ENCODE results near the gene DLG3.
"Not testable (repeated sequence)": the region's sequence is repeated elsewhere in the genome, so short reads cannot be mapped to it uniquely, and the experiment has no call there.

Gene DLG3

DNA sequence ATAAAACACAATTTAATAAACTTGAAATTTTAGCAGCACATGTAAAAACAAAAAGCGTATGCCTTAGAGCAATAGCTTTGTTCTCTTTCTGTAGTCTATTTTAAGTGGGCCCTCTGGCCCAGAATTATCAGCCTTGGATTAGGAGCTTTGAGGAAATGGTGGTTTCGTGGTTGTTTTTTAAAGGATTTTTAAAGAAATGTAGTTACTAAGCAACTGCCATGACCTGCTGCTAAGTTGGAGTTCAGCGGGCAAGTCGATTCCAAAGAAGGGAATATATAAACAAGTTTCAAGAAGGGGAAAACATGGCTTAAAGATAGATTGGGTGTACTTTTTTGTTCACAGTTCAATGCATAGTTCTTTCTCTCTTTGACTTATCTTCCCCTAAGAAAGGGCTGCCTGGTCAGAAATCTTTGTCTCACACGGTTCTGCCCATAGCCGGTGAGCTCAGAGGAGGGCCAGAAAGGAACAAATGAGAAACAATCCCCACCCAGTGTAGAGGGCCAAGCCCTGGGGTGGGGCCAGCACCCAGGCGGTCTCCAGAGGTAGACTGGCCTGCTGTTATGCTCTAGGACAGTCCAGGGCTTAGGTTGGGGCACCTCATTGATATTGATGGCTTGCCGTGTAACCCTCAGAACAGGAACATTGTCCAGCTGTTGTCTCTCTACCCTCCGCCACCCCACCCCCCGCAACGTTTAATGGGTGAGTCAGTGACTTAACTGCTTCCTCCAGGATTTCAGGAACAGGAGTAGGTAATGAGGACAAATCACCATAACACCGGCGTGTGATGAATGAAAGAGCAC lies 32.5 kb downstream of the DLG3 start:
- peak; percentile 61 for DNase-seq (ENCODE audit: low spot score)

DNA sequence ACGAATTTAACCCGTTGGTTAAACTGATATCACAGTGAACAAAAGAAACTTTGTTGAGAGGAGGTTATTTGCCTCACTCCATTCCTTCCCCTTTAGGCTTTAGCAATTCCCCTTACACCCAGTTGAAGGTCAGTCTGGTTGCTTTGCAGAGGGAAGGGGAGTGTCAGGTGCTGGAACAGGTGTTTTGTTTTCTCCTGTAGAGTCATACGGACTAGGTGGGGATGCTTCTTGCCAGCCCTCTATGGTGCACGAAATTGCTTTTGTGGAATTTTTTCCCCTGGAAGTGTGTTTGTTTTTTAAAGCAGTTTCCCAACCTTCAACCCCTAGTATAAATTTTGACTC lies 33.1 kb downstream of the DLG3 start:
- no peak for DNase-seq (ENCODE audit: low spot score)

DNA sequence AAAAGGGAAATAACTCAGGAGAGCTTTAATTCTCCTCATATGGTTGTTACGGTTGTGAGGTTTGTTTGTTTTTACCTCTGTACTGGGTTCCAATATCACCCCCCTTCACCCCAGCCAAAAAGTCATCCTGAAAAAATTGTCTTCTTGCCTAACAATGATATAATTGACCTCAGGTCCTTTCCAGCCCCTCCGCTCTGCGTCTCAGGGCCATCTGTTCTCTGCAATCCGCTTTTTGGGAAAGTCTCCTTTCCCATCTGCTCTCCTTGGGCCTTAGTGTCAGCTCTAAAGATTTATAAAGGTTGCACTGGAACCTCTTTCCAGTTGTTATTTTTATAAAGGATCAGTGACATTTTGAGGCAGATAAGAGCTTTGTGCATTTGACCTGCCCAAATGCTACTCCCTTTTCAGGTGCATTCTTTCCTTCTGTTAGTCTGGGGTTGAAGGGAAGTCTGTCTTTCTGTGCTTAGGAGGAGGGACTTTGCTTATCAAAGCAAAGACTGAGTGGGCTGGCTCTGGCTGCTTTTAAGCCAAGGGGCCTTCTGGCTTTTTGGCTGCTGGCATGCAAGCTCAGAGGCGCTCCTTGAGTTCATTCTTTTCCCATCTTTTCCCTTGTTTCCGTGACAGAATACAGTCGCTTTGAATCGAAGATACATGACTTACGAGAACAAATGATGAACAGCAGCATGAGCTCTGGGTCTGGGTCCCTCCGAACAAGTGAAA lies 34.1 kb downstream of the DLG3 start:
- no peak for DNase-seq (ENCODE audit: low spot score)

DNA sequence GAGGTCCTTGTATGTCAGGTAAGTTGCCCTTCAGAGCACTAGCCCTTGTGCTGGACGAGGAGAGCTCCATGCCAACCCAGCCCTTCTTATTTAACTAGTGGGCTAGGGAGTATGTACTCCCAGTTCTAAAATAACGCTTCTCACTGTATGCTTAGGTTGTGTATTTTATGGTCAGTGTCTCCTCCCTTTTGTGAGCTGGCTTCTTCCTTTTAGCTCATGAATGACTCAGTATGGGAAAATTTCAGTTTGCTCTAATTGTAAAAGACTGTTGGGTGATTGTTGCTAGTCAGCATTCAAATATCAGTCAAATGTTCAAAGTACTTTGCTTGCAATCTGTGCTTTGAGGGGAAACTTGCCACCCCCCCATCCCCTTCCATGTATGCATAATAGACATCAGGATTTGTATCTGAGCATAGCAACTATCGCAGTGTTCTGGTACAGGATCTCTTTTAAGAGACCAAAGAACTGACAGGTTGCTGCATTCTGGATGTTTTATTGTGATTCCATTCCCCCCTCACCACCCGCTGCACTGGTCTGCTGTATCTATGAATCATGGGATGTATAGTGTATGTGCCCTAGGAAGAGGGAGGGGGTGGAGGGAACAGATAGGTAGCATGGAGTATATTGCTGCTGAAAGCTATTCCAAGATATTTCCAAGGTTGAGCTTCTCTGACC lies 34.7 kb downstream of the DLG3 start:
- peak; percentile 52 for DNase-seq (ENCODE audit: low spot score)

DNA sequence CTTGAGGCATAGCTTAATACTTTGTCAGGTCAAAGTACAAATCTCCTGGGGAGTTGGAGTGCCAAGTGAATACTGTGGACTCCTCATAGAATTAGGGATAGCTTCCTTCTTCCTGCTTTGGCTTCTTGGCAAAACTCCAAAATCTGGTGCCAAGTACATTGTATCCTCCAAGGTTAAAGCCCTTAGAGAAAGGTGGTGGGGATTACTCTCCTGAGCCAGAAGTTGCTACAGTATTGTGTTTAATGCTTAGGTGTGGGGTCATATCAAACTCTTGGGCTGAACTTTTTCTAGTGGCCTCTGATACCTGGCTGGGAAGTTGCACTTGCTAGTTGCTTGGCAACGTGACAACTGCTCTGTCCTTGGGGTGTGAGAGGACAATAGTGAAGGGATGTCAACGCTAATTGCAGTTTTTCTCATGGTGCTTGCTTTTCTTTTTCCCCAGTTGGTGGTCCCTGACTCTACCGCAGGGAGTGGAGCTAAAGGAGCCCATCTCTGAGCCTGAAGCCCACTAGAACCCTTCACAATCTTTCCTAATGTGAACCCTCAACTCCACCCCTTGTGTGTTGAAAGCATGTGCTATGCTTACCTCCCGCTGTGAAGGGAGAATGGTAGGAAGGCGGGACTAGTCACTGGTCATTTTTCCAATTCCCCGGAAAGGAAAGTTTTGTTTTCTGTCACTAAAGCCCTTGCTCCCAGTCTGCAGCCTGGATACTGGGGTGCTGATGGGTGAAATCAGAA lies 35.5 kb downstream of the DLG3 start:
- DNase-seq (ENCODE audit: low spot score) = no peak

DNA sequence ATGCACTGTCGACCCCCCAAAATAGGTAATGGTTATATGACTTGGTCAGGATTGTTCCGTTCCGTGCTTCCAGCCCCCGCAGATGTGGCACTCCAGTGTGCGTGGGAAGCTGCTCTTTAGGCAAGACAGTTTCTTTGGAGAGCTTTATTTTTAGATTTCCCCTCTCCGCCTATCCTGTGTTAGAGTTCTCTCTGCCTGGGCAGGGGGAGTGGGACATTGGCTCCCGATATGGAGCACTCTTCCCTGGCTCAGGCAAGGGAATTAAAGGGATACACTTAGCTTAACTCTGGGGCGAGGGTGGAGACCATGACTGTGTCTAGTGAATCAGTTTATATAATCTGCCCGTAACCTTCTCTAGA lies 36.0 kb downstream of the DLG3 start:
- no peak for DNase-seq (ENCODE audit: low spot score)

DNA sequence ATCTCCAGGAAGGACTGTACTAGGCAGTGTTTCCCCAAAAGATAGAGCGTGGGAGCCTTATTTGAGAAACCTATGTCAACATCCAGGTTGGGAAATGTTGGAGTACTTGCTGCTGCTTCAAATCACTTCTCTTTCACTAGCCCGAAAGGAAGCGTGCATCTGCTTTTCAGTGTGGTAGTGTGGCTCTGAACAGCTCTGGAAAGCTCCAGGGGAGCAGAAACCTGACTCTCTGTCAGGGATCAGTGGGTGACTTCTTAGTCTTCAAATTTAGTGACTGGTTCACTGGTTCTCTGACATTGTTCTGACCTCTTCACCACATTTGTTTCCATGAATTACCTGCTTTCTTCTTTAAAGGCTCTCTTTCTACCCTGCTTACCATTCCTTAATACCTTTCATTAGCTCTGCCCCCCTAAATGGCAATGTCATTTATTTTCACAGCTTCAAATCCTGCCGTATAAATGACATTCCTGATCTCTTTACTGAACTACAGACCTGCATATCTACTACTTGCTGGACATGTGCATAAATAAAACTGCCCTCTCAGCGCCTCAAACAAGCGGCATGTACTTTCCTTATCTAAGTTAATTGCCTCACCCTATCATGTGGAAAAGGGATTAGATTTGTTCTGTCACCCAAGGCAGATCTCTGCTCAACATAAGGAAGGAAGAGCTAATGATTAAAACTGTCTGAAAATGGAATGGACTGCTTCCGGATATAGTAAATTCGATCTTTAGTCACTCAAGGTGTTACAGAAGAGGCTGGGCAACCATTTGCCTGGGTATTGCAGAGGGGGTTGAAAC lies 37.0 kb downstream of the DLG3 start:
- DNase-seq (ENCODE audit: low spot score) = no peak

DNA sequence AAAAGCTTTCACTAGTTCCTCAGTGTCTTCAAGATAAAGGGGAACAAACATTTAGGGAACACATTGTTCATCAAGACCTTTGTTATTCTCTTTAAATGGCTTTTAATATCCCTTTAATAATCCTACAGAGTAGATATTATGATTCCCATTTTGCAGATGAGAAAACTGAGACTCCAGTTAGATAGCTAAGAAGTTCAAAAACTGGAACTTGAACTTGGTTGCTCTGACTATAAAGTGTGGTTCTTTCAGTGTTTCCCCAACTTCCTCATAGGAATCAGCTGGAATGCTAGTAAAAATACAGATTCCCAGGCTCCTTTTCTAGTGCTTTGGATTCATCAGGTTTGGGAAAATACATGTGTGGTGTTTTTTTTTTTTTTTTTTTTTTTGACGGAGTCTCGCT lies 37.7 kb downstream of the DLG3 start:
- DNase-seq (ENCODE audit: low spot score) = no peak

DNA sequence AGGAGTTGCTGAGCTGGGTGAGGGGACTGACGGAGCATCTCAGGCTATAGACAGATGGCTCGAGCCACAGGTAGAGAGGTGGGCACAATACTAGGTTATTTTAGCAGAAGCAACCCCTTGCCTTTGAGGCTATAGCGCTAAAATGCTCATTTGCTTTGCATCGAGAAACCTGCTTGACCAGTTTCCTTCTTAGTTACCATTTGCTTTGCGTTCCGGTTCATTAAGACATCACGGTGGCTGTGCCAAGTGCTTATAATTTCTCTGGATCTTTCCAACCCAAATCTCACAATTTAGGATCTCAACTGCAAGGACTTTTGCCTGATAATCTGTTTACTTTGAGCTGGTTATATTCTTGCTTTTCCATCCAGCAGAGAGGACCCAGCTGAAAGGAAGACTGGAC lies 40.8 kb downstream of the DLG3 start:
- DNase-seq (ENCODE audit: low spot score) = no peak

DNA sequence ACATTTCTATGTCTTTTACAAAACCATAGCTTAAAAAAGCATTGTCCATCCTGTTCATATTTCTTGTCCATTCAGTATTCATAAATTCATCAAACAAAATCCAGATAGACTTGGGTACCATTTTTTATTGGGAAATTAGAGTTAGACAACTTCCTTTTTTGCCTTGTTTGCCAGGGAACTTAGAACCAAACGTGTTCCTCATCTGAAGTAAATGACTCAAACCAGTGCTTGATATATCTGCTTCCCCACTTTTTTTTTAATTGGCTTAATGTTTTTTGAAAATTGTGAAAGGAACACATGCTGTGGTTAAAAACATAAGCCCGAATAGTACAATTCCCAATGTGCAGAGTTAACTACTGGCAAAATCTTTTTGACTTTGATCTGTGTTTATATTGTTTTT lies 44.2 kb downstream of the DLG3 start:
- no peak for DNase-seq (ENCODE audit: low spot score)

DNA sequence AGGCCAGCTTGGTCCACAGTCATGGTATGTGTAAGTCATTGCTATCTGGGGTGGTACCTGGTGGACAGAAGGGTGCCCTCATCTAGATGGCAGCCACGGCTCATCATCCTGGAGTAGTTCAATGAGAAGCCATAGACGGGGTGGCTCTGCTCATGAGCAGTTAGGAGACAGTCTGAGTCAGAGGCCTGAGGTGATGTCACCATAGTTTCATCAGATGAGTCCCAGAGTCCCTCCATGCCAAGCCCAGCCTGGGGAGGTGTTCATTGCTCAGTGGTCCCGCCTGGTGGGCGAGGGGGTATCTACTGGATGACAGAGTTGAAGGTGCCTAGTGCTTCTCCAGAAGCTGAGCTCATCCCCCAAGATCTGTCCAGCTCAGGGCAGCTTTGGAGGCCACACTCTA lies 49.8 kb downstream of the DLG3 start:
- no peak for DNase-seq (ENCODE audit: low spot score)

DNA sequence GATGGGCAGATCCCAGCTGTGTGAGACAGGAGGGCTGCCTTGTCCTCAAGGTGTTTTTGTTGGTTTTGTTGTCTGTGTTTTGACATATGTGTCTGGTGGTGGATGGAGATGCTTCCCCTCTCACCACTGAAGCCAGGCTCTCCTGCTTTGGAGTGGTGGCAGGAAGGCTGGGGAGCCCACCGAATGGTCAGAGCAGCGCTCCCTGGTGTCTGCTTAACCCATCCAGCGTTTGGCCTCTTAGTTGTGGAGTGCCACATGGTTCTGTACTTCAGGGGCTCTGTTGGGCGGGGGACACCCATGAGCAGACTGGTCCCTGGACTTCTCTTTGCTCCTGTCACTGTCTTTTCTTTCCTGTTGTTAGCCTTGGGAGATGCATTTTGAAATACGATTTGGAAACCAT lies 51.9 kb downstream of the DLG3 start:
- DNase-seq (ENCODE audit: low spot score) = no peak

DNA sequence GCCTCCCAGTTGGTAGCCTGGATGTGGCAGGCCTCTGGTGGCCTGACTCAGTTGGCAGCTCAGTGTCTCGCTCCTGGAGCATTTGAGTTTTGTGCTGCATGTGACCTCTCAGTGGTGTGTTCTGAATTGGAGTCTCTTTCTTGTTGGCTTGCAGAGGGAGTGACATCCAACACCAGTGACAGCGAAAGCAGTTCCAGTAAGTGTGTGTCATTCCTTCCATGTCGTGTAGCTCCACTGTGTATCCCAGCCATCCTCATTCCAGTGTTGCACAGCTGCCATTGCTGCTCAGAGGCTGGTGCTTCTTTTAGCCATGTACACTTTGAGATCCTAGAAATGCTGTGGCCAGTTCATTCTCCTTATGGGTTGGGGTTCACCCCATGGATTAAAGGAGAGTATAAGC lies 52.4 kb downstream of the DLG3 start:
- DNase-seq (ENCODE audit: low spot score) = no peak

DNA sequence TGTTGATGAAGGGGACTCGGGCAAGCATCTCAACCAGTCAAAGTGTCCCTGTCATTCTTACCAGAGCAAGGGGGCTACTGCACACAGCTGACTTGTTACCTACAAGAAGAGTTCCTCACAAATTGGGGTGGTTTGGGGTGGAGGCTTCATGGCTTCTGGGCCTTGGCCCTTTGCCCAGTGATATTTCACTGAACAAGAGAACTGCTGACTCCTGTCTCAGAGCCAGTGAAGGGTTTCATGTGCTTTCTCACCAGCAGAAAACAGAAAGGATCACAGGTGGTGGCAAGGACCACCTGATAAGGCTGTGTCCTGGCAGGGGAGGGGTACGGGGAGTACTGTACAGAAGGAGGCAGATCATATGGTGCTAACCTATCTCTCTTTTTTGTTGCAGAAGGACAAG lies 53.5 kb downstream of the DLG3 start:
- no peak for DNase-seq (ENCODE audit: low spot score)

DNA sequence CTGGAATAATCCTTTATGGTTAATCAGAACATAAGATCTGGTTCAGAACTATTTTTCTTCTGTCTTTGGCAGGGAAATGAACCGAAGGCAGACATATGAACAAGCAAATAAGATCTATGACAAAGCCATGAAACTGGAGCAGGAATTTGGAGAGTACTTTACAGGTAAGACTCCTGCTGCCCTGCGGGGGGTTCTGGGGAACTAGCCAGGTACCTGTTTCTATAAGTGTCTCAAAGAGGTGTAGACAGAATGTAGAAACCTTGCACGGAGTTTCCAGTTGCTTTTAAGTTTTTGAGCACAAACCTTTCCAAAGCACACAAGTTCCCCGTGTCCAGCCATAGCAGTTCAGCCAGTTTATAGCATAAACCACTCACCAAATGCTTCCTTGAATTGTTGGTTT lies 56.2 kb downstream of the DLG3 start:
- no peak for DNase-seq (ENCODE audit: low spot score)

DNA sequence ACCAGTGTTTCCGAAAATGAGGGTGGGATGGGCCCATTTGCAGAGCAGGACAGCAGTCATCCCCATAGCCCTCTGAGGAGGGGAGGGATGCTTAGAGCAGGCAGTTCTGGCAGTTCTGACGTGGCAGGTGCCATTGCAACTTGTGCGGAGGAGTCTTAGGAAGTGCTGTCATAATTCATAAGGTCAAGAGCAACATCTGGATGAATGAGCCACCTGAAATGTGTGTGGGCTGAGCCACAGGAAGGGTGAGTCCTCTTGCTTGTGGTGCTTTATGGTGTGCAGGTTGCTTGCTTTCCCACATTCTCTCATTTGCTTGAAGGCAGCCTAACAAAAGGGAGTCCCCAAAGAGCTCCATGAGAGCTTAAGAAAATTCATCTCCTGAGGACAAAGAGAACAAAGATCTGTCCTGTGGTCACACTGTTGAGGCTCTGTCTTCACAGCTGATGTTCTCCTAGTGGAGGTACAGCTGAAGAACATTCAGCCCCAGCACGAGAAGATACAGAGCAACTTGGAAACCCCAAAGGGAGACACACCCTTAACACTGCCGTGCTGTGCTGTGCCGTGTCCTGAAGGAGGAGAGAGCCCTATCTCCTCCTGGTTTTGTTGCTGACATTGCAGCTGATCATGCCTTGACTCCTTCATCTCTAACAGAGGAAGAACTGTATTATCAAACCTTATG lies 60.3 kb downstream of the DLG3 start:
- DNase-seq (ENCODE audit: low spot score) = no peak

DNA sequence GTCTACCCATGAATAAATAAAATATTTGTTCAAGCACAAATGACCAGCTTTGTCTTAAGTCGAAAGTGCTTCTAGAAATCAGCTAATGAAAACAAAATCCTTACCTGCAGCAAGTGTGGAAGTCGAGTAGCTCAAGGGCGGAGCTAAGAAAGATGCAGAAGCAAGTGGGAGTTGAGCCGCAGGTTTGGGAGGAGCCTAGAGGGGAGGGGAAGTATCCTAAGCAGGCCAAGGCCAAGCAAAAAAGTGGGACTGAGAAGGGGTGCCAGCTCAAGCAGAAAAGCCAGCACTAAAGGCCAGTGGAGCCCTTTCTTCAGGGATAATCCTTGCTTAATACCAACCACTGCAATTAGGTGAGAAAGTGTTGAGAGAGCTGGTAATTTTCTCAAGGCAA lies 60.8 kb downstream of the DLG3 start:
- DNase-seq (ENCODE audit: low spot score) = no peak

DNA sequence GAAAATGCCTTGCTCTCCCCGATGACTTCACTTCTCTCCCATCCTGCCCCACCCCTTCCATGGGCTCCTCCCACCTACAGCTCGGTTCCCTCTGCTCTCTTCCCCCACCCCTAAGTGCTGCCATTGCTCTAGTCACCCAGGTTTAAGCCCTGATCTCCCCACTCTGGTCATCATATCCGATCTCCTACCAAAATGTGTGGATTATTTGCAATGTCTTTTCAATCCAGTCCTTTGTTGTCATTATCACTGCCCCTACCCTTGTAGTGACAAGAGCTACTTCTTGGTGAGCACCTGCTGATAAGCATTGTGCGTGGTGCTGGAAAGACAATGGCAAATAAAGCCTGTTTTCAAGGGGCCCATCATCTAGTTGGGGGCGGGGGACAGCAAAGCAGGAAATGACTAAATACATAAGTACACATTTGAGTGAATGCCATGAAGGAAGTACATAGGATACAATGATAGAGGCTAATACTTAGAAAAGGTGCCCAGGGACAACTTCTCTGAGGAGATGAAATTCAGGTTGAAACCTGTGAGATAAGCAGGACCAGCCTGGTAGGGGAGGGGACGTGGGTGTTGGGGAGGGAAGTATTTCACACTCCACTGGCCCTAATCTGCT lies 63.8 kb downstream of the DLG3 start:
- no peak for DNase-seq (ENCODE audit: low spot score)

DNA sequence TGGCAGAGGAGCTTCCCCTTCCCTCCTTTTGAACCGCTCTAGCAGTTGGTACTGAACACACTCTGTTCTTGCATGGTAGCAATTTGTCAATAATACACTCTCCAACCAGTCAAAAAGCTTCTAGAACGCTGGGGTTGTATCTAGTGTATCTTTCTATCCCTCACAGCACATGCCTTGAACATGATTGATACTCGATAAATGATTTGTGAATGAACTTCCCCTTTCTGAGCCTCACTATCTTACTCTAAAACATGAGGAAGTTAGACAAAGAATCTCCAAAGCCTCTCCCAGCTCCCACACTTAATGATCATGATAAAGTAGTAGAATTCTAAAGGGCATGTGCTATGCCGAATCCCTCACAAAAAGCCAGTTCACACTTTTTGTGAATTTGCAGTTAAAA lies 64.4 kb downstream of the DLG3 start:
- DNase-seq (ENCODE audit: low spot score) = no peak

DNA sequence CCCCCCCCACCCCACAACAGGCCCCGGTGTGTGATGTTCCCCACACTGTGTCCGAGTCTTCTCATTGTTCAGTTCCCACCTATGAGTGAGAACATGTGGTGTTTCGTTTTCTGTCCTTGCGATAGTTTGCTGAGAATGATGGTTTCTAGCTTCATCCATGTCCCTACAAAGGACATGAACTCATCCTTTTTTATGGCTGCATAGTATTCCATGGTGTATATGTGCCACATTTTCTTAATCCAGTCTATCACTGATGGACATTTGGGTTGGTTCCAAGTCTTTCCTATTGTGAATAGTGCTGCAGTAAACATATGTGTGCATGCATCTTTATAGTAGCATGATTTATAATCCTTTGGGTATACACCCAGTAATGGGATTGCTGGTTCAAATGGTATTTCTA lies 70.6 kb downstream of the DLG3 start:
- not testable (repeated sequence) for DNase-seq (ENCODE audit: low spot score)

DNA sequence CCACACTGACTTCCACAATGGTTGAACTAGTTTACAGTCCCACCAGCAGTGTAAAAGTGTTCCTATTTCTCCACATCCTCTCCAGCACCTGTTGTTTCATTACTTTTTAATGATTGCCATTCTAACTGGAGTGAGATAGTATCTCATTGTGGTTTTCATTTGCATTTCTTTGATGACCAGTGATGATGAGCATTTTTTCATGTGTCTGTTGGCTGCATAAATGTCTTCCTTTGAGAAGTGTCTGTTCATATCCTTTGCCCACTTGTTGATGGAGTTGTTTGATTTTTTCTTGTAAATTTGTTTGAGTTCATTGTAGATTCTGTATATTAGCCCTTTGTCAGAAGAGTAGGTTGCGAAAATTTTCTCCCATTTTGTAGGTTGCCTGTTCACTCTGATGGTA lies 71.1 kb downstream of the DLG3 start:
- DNase-seq (ENCODE audit: low spot score) = not testable (repeated sequence)

Measured in COLO829 (cell line).